ENCODE measurements around the gene DNAH2.
A peak's percentile ranks its signal among the peaks of the same experiment; 100 is the strongest.

GRCh38 chr17:7703584-7704479 lies 13.7 kb upstream of the DNAH2 start:
- TF ChIP-seq ZNF530 (tag by site-specific recombination; IDR thresholded peaks at IDR 0.05; ENCODE audit: low read depth) (no peak), CTCF (tag by site-specific recombination; IDR thresholded peaks at IDR 0.05) (no peak), ATF2 (tag by site-specific recombination; IDR thresholded peaks at IDR 0.05; ENCODE audit: low read depth) (no peak), ZBTB49 (tag by site-specific recombination; IDR thresholded peaks at IDR 0.05; ENCODE audit: low read depth) (no peak), ZBTB11 (tag by site-specific recombination; conservative IDR thresholded peaks at IDR 0.05; ENCODE audit: low read depth) (no peak), PATZ1 (tag by site-specific recombination; IDR thresholded peaks at IDR 0.05) (peak; percentile 75), ZNF558 (tag by site-specific recombination; IDR thresholded peaks at IDR 0.05) (no peak), ZNF324 (tag by site-specific recombination; IDR thresholded peaks at IDR 0.05) (no peak), ZBTB8A (tag by site-specific recombination; IDR thresholded peaks at IDR 0.05) (no peak), ZNF585B (tag by site-specific recombination; IDR thresholded peaks at IDR 0.05) (no peak), ZBTB17 (tag by site-specific recombination; IDR thresholded peaks at IDR 0.05) (no peak)

Data from HEK293 (cell line).